SK-N-SH (cell line): ENCODE data around the gene PLA2G7.

Experiments
- CTCF ChIP-seq: fragments of 200-600 bp; sonication (generic); IDR thresholded peaks from 2 replicates; pipeline ENCODE4 v1.6.1; 2017; ENCODE audit warnings: antibody characterized with exemption, mild to moderate bottlenecking, moderate library complexity
- JUND ChIP-seq: IDR thresholded peaks from 2 replicates; pipeline ENCODE4 v1.4.0; 2012
- MAX ChIP-seq: IDR thresholded peaks from 2 replicates; pipeline ENCODE4 v1.4.0; 2012; ENCODE audit warnings: low read depth
- NFIC ChIP-seq: IDR thresholded peaks from 2 replicates; pipeline ENCODE4 v1.4.0; 2012; ENCODE audit warnings: borderline replicate concordance
- POLR2AphosphoS5 ChIP-seq: IDR thresholded peaks from 2 replicates; pipeline ENCODE4 v1.6.1; 2012; ENCODE audit warnings: low read depth, low read length
- RAD21 ChIP-seq: IDR thresholded peaks from 2 replicates; pipeline ENCODE4 v1.6.1; 2012; ENCODE audit warnings: mild to moderate bottlenecking, low read length
- REST ChIP-seq: IDR thresholded peaks from 2 replicates; pipeline ENCODE4 v1.6.1; 2012; ENCODE audit warnings: mild to moderate bottlenecking, low read depth, low read length, moderate library complexity
- SIN3A ChIP-seq: IDR thresholded peaks from 2 replicates; pipeline ENCODE4 v1.6.1; 2012; ENCODE audit warnings: low read depth, mild to moderate bottlenecking, low read length, moderate library complexity, borderline replicate concordance
- TAF1 ChIP-seq: IDR thresholded peaks from 2 replicates; pipeline ENCODE4 v1.6.1; 2012; ENCODE audit warnings: low read depth, mild to moderate bottlenecking, low read length, moderate library complexity, borderline replicate concordance
- USF2 ChIP-seq: fragments of 150-350 bp; IDR thresholded peaks from 2 replicates; pipeline ENCODE4 v1.6.1; 2017; ENCODE audit warnings: antibody characterized with exemption, low read length, low read depth, borderline replicate concordance
- YY1 ChIP-seq: IDR thresholded peaks from 2 replicates; pipeline ENCODE4 v1.4.0; 2012; ENCODE audit warnings: low read depth, mild to moderate bottlenecking
- ZBTB33 ChIP-seq: IDR thresholded peaks from 2 replicates; pipeline ENCODE4 v1.4.0; 2012; ENCODE audit warnings: low read depth, borderline replicate concordance

- TF ChIP-seq CTCF (no peak), MAX (no peak), USF2 (no peak), ZBTB33 (no peak), SIN3A (no peak), NFIC (no peak), TAF1 (no peak), RAD21 (no peak), REST (no peak), JUND (no peak), YY1 (no peak), POLR2AphosphoS5 (no peak)
Observed at GRCh38 chr6:46777476-46778346, 42.5 kb upstream of the PLA2G7 start.
